CD8-positive, alpha-beta memory T cell (primary cell): ENCODE results near the gene CCDC7. TPM values are rescaled to one million over a fixed set of nuclear protein-coding genes. Genes with fewer than 3 reads are reported as not detected.
"Not testable (repeated sequence)": the region's sequence is repeated elsewhere in the genome, so short reads cannot be mapped to it uniquely, and the experiment has no call there.

Source experiments
- CTCF ChIA-PET: fragments of 350-600 bp; sonication (Branson Sonifier 250); formaldehyde crosslinking; loops from one replicate; lab custom pipeline; 2021; ENCODE audit warnings: antibody characterized with exemption; lab: Charles Lee
- POLR2A ChIA-PET: fragments of 350-600 bp; sonication (Branson Sonifier 250); formaldehyde crosslinking; loops from one replicate; lab custom pipeline; 2021; ENCODE audit warnings: antibody characterized with exemption; lab: Charles Lee
- DNase-seq, 5 donors: peaks; one replicate each; pipeline versions ENCODE4 v3.0.0 to v3.0.0-alpha.2; 2020 to 2022; ENCODE audit warnings: mixed read lengths in 1 of 5
- H3K27ac ChIP-seq: one replicate; pipeline ENCODE4 v1.7.0; 2013; ENCODE audit warnings: low read depth, mild to moderate bottlenecking, low read length, moderate library complexity
- H3K27me3 ChIP-seq: 2 replicates; pipeline ENCODE4 v1.7.0; 2013; ENCODE audit warnings: low read length, mild to moderate bottlenecking; ENCODE audit not compliant: insufficient read depth, poor library complexity, severe bottlenecking
- H3K36me3 ChIP-seq: 2 replicates; pipeline ENCODE4 v1.7.0; 2013; ENCODE audit warnings: mild to moderate bottlenecking, low read length, moderate library complexity; ENCODE audit not compliant: insufficient read depth
- H3K4me1 ChIP-seq: 2 replicates; pipeline ENCODE4 v1.7.0; 2013; ENCODE audit warnings: mild to moderate bottlenecking, low read length, moderate library complexity; ENCODE audit not compliant: insufficient read depth
- H3K4me3 ChIP-seq: 2 replicates; pipeline ENCODE4 v1.7.0; 2013; ENCODE audit warnings: mild to moderate bottlenecking, low read length
- H3K9me3 ChIP-seq: 2 replicates; pipeline ENCODE4 v1.7.0; 2013; ENCODE audit warnings: mild to moderate bottlenecking, low read length
- H3K27ac Mint-ChIP-seq, 8 donors: one replicate each; pipeline ENCODE4 v1.8.0; 2020 to 2021; ENCODE audit warnings: mixed read lengths in 8 of 8, mild to moderate bottlenecking in 6 of 8, inconsistent platforms in 3 of 8, moderate library complexity in 3 of 8
- H3K27me3 Mint-ChIP-seq, 2 donors: one replicate each; pipeline ENCODE4 v1.8.0; 2020 to 2021; ENCODE audit warnings: mixed read lengths in 2 of 2, mild to moderate bottlenecking in 1 of 2, moderate library complexity in 1 of 2
- H3K36me3 Mint-ChIP-seq, 3 donors: one replicate each; pipeline ENCODE4 v1.8.0; 2020 to 2021; ENCODE audit warnings: mixed read lengths in 3 of 3, inconsistent platforms in 1 of 3, mild to moderate bottlenecking in 1 of 3
- H3K4me1 Mint-ChIP-seq, 3 donors: one replicate each; pipeline ENCODE4 v1.8.0; 2020 to 2021; ENCODE audit warnings: mixed read lengths in 3 of 3, inconsistent platforms in 1 of 3, mild to moderate bottlenecking in 1 of 3
- H3K4me3 Mint-ChIP-seq, 7 donors: one replicate each; pipeline ENCODE4 v1.8.0; 2020 to 2021; ENCODE audit warnings: mixed read lengths in 7 of 7, mild to moderate bottlenecking in 6 of 7, moderate library complexity in 4 of 7, inconsistent platforms in 2 of 7
- H3K9me3 Mint-ChIP-seq, 5 donors: one replicate each; pipeline ENCODE4 v1.8.0; 2020 to 2022; ENCODE audit warnings: mixed read lengths in 5 of 5, mild to moderate bottlenecking in 3 of 5, moderate library complexity in 2 of 5, inconsistent platforms in 1 of 5
- polyA plus RNA-seq: library from polyadenylated mRNA; unstranded; fragments of 300-500 nt; fragmentation: Illumina TruSeq; gene quantifications from one replicate; pipeline ENCODE4 v1.2.3, GENCODE V29; 2021
- total RNA-seq, 2 experiments: library from RNA; stranded (reverse); gene quantifications; one replicate each; pipeline ENCODE4 v1.2.3, GENCODE V29; 2021

The CCDC7 gene
- total and polyA plus RNA-seq, 3 experiments from 2014 or later = 11.6 to 12.2 (median 12.1) TPM

DNA sequence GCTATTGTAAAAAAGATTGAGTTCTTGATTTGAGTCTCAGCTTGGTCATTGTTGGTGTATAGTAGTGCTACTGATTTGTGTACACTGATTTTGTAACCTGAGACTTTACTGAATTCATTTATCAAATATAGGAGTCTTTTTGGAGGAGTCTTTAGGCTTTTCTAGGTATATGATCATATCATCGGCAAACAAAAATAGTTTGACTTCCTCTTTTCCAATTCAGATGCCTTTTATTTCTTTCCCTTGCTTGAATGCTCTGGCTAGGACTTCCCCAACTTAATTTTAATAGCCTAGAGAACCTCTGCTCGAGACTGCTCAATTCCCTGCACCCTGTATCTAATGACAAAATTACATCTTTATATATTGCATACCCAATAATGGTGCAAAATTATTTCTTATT, 154.4 kb downstream of the CCDC7 start:
- no peaks in the 10 kb centered on the region for H3K4me1 ChIP-seq
- CTCF ChIA-PET = no interaction called here
- no peak overlapping the region for H3K27ac Mint-ChIP-seq
- POLR2A ChIA-PET = no interaction called here
- peaks cover 19 to 59% (median 29%) of the 10 kb centered on the region in 5 donors for H3K9me3 Mint-ChIP-seq
- no peaks in the 10 kb centered on the region for H3K27me3 ChIP-seq
- no peaks in the 10 kb centered on the region for H3K36me3 ChIP-seq
- no peaks in the 10 kb centered on the region for H3K4me1 Mint-ChIP-seq
- no peak for DNase-seq
- H3K4me3 Mint-ChIP-seq = no peak overlapping the region
- no peaks in the 10 kb centered on the region for H3K27me3 Mint-ChIP-seq
- no peak overlapping the region for H3K4me3 ChIP-seq
- no peaks in the 10 kb centered on the region for H3K9me3 ChIP-seq
- H3K36me3 Mint-ChIP-seq = peaks cover 44 to 85% (median 69%) of the 10 kb centered on the region in 3 donors
- no peak overlapping the region for H3K27ac ChIP-seq

DNA sequence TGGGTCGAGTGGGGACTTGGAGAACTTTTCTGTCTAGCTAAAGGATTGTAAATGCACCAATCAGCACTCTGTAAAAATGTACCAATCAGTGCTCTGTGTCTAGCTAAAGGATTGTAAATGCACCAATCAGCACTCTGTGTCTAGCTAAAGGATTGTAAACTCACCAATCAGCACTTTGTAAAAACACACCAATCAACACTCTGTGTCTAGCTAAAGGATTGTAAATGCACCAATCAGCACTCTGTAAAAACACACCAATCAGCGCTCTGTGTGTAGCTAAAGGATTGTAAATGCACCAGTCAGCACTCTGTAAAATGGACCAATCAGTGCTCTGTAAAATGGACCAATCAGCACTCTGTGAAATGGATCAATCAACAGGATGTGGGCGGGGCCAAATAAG, 155.6 kb downstream of the CCDC7 start:
- Mint-ChIP-seq H3K9me3 (peaks cover 10 to 47% (median 27%) of the 10 kb centered on the region in 5 donors), H3K36me3 (peaks cover 36 to 80% (median 61%) of the 10 kb centered on the region in 3 donors)
- H3K4me1 Mint-ChIP-seq, H3K27me3 ChIP-seq, DNase-seq, H3K4me3 Mint-ChIP-seq, H3K36me3 ChIP-seq, POLR2A ChIA-PET, H3K27me3 Mint-ChIP-seq, H3K27ac Mint-ChIP-seq, H3K27ac ChIP-seq, H3K9me3 ChIP-seq, H3K4me3 ChIP-seq, H3K4me1 ChIP-seq: not testable (repeated sequence)
- CTCF ChIA-PET = interaction anchor here (0.6 kb wide), 1 partner anchor 157 kb away, joined by 3 read pairs; no protein-coding TSS in a partner anchor

DNA sequence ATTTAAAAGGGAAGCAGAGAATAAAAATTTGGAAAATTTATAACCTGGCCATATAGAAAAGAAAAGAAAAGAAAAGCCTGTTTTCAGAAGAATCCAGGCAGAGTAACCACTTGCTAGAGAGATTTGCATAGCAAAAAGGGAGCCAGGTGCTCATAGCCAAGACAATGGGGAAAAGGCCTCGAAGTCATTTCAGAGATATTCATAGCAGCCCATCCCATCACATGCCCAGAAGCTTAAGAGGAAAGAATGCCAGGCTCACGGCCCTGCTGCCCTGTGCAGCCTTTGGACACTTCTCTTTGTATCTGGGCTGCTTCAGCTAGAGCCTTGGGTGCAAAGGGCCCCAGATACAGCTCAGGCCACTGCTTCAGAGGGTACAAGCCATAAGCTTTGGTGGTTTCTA, 159.8 kb downstream of the CCDC7 start:
- H3K27me3 ChIP-seq = no peaks in the 10 kb centered on the region
- Mint-ChIP-seq H3K27ac (no peak overlapping the region), H3K9me3 (peaks cover 6 to 30% (median 16%) of the 10 kb centered on the region in 5 donors), H3K4me1 (no peaks in the 10 kb centered on the region), H3K4me3 (no peak overlapping the region), H3K27me3 (no peaks in the 10 kb centered on the region), H3K36me3 (peaks cover 33 to 75% (median 37%) of the 10 kb centered on the region in 3 donors)
- H3K4me1 ChIP-seq = no peaks in the 10 kb centered on the region
- ChIA-PET CTCF (no interaction called here), POLR2A (no interaction called here)
- DNase-seq = no peak
- H3K9me3 ChIP-seq = no peaks in the 10 kb centered on the region
- no peak overlapping the region for H3K4me3 ChIP-seq
- no peaks in the 10 kb centered on the region for H3K36me3 ChIP-seq
- H3K27ac ChIP-seq = no peak overlapping the region

DNA sequence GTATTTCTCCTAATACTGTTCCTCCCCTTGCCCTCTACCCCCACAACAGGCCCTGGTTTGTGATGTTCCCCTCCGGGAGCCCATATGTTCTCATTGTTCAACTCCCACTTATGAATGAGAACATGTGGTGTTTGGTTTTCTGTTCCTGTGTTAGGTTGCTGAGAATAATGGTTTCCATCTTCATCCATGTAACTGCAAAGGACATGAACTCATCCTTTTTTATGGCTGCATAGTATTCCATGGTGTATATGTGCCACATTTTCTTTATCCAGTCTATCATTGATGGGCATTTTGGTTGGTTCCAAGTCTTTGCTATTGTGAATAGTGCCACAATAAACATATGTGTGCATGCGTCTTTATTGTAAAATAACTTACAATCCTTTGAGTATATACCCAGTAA, 164.6 kb downstream of the CCDC7 start:
- H3K9me3 ChIP-seq, H3K27me3 ChIP-seq, H3K4me3 ChIP-seq, DNase-seq, H3K4me3 Mint-ChIP-seq, H3K4me1 Mint-ChIP-seq, H3K27ac Mint-ChIP-seq, H3K4me1 ChIP-seq, H3K27me3 Mint-ChIP-seq, H3K36me3 ChIP-seq, CTCF ChIA-PET, POLR2A ChIA-PET, H3K27ac ChIP-seq: not testable (repeated sequence)
- Mint-ChIP-seq H3K36me3 (peaks cover 41 to 81% (median 46%) of the 10 kb centered on the region in 3 donors), H3K9me3 (peaks cover 20 to 46% (median 31%) of the 10 kb centered on the region in 5 donors)

DNA sequence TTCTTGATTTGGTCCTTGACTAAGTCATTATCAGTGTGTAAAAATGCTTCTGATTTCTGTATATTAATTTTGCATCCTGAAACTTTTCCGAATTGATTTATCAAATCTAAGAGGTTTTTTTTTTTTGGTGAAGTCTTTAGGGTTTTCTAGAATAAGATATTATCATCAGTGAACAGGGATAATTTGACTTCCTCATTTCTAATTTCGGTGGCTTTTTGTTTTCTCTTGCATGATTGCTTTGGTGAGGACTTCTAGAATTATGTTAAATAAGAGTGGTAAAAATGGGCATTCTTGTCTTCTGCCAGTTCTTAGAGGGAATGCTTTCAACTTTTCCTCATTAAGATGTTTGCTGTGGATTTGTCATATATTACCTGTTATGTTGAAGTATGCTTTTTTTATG, 170.5 kb downstream of the CCDC7 start:
- H3K9me3 Mint-ChIP-seq = peaks cover 26 to 70% (median 57%) of the 10 kb centered on the region in 5 donors

DNA sequence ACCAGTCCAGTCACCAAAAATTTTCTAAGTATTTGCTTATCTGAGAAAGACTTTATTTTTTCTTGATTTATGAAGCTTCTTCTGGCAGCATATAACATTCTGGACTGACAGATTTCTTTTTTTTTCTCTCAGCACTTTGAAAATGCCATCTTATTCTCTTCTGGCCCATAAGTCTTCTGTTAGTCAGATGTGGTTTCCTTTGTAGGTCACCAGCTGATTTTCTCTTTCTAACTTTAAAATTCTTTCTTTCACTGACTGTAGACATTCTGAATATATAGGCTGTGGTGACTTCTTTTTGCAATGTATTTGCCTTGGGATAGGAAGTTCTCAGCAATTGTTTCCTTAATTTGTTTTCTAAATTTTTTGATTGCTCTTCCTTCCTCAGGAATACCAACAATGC, 172.5 kb downstream of the CCDC7 start:
- H3K27me3 ChIP-seq = no peaks in the 10 kb centered on the region

More for the DNA sequence above, 170.5 kb downstream of the CCDC7 start:
- POLR2A ChIA-PET = no interaction called here
- Histone ChIP-seq H3K4me1 (no peaks in the 10 kb centered on the region), H3K9me3 (no peaks in the 10 kb centered on the region), H3K36me3 (no peaks in the 10 kb centered on the region), H3K27me3 (no peaks in the 10 kb centered on the region), H3K27ac (no peak overlapping the region), H3K4me3 (no peak overlapping the region)
- no peaks in the 10 kb centered on the region for H3K27me3 Mint-ChIP-seq
- DNase-seq = no peak
- peaks cover 0 to 12% (median 1%) of the 10 kb centered on the region in 3 donors for H3K4me1 Mint-ChIP-seq
- CTCF ChIA-PET = no interaction called here
- peaks cover 50 to 91% (median 69%) of the 10 kb centered on the region in 3 donors for H3K36me3 Mint-ChIP-seq
- no peak overlapping the region for H3K4me3 Mint-ChIP-seq
- H3K27ac Mint-ChIP-seq = peak overlapping the region in 1 of 8 donors; percentile 10

DNA sequence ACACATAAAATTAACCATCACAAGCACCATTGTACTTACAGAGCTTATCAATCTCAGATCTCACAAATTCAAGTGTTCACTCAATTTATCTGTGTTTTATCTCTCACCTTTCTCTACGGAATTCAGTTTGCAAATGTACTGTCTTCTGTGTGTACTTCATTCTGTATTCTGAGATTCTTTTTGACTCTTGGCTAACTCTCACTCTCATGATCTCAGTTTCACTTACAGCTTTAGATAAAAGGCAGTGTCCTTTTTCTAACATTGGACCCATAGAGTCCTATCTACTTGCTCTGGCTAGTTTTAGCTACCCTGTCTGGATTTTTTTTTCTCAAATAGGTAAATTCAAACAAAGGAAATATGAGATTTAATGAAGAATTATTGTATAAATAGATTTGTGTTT, 176.0 kb downstream of the CCDC7 start:
- DNase-seq = no peak
- Mint-ChIP-seq H3K4me3 (no peak overlapping the region), H3K36me3 (peaks cover 42 to 66% (median 44%) of the 10 kb centered on the region in 3 donors), H3K9me3 (peaks cover 7 to 23% (median 17%) of the 10 kb centered on the region in 5 donors), H3K27me3 (peaks cover 0 to under 1% of the 10 kb centered on the region in 2 donors), H3K27ac (peak overlapping the region in 3 of 8 donors; percentile 1 to 11 (median 6)), H3K4me1 (peaks cover 0 to 12% (median 1%) of the 10 kb centered on the region in 3 donors)
- Histone ChIP-seq H3K9me3 (no peaks in the 10 kb centered on the region), H3K36me3 (no peaks in the 10 kb centered on the region), H3K27me3 (no peaks in the 10 kb centered on the region), H3K4me1 (no peaks in the 10 kb centered on the region), H3K27ac (no peak overlapping the region), H3K4me3 (no peak overlapping the region)
- ChIA-PET POLR2A (no interaction called here), CTCF (no interaction called here)

More for the DNA sequence above, 172.5 kb downstream of the CCDC7 start:
- H3K9me3 ChIP-seq = no peaks in the 10 kb centered on the region
- no peak overlapping the region for H3K27ac Mint-ChIP-seq
- H3K4me3 Mint-ChIP-seq = no peak overlapping the region
- peaks cover 0 to 12% (median 1%) of the 10 kb centered on the region in 3 donors for H3K4me1 Mint-ChIP-seq
- ChIA-PET CTCF (no interaction called here), POLR2A (no interaction called here)
- peaks cover 20 to 53% (median 43%) of the 10 kb centered on the region in 5 donors for H3K9me3 Mint-ChIP-seq
- H3K27ac ChIP-seq = no peak overlapping the region
- no peak overlapping the region for H3K4me3 ChIP-seq
- H3K27me3 Mint-ChIP-seq = no peaks in the 10 kb centered on the region
- H3K36me3 Mint-ChIP-seq = peaks cover 48 to 74% (median 53%) of the 10 kb centered on the region in 3 donors
- DNase-seq = no peak
- no peaks in the 10 kb centered on the region for H3K4me1 ChIP-seq
- no peaks in the 10 kb centered on the region for H3K36me3 ChIP-seq

DNA sequence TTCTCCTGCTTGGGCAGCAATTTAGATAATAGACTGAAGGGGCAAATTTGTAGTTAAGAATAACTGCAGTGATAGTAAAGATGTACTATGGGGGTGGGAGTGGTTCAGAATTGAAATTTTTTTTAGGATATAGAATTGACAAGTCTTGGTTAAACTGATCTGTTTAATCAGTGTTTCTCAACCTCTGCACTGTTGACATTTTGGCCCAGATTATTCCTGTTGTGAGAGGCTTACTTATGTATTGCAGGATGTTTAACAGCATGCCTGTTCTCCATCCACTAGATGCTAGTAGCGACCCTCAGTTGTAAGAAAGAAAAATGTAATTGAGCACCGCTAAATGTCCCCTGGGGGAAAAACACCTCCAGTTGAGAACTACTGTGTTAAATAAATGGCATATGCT, 176.5 kb downstream of the CCDC7 start:
- H3K27ac Mint-ChIP-seq = peak overlapping the region in 1 of 8 donors; percentile 11
- H3K36me3 ChIP-seq = no peaks in the 10 kb centered on the region
- H3K9me3 ChIP-seq = no peaks in the 10 kb centered on the region
- H3K36me3 Mint-ChIP-seq = peaks cover 42 to 67% (median 48%) of the 10 kb centered on the region in 3 donors
- H3K9me3 Mint-ChIP-seq = peaks cover 6 to 22% (median 19%) of the 10 kb centered on the region in 5 donors
- peaks cover 0 to 12% (median 1%) of the 10 kb centered on the region in 3 donors for H3K4me1 Mint-ChIP-seq
- ChIA-PET CTCF (no interaction called here), POLR2A (no interaction called here)
- H3K27me3 ChIP-seq = no peaks in the 10 kb centered on the region
- no peak overlapping the region for H3K4me3 Mint-ChIP-seq
- H3K4me1 ChIP-seq = no peaks in the 10 kb centered on the region
- H3K27me3 Mint-ChIP-seq = peaks cover 0 to 2% of the 10 kb centered on the region in 2 donors
- no peak overlapping the region for H3K4me3 ChIP-seq
- DNase-seq = no peak
- no peak overlapping the region for H3K27ac ChIP-seq
